Measurements from ENCODE around the gene LCMT1. TPM values are rescaled to one million over a fixed set of nuclear protein-coding genes. Genes with fewer than 3 reads are reported as not detected.

The LCMT1 gene
- total and polyA plus RNA-seq, 4 donors: 21.0 to 34.8 (median 31.0) TPM

GRCh38 chr16:25108054-25108453 lies 3.5 kb upstream of the LCMT1 start:
- no peak overlapping the region for H3K9ac ChIP-seq (ENCODE audit: insufficient read depth in 1 of 2, low read length in 2 of 2)
- peaks cover 0 to 30% (median 6%) of the 10 kb centered on the region in 5 donors for H3K4me1 ChIP-seq (ENCODE audit: control insufficient read depth in 5 of 5, insufficient read depth in 5 of 5, low read length in 5 of 5)
- no peaks in the 10 kb centered on the region for H3K9me3 ChIP-seq (ENCODE audit: control insufficient read depth in 4 of 4, insufficient read depth in 3 of 4, low read length in 3 of 4)
- DNase-seq (no peak), ATAC-seq (ENCODE audit: insufficient read depth, low FRiP score) (no peak)
- no peak overlapping the region for H3K27ac ChIP-seq (ENCODE audit: low read depth in 1 of 2, low read length in 1 of 2)
- H3K36me3 ChIP-seq (ENCODE audit: control insufficient read depth in 4 of 4, insufficient read depth in 4 of 4, low read length in 4 of 4): no peaks in the 10 kb centered on the region
- no peaks in the 10 kb centered on the region for H3K27me3 ChIP-seq (ENCODE audit: control insufficient read depth in 3 of 3, insufficient read depth in 3 of 3, low read length in 2 of 3)
- TF ChIP-seq, protein P1, sequence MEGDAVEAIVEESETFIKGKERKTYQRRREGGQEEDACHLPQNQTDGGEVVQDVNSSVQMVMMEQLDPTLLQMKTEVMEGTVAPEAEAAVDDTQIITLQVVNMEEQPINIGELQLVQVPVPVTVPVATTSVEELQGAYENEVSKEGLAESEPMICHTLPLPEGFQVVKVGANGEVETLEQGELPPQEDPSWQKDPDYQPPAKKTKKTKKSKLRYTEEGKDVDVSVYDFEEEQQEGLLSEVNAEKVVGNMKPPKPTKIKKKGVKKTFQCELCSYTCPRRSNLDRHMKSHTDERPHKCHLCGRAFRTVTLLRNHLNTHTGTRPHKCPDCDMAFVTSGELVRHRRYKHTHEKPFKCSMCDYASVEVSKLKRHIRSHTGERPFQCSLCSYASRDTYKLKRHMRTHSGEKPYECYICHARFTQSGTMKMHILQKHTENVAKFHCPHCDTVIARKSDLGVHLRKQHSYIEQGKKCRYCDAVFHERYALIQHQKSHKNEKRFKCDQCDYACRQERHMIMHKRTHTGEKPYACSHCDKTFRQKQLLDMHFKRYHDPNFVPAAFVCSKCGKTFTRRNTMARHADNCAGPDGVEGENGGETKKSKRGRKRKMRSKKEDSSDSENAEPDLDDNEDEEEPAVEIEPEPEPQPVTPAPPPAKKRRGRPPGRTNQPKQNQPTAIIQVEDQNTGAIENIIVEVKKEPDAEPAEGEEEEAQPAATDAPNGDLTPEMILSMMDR (IDR thresholded peaks at IDR 0.05; ENCODE audit: control extremely low read depth, extremely low read depth): no peak
- WGBS, 2 donors: 76 to 79% methylated on average over 3 of the region's 3 CpGs
- no peak overlapping the region for H3K4me3 ChIP-seq

DNA sequence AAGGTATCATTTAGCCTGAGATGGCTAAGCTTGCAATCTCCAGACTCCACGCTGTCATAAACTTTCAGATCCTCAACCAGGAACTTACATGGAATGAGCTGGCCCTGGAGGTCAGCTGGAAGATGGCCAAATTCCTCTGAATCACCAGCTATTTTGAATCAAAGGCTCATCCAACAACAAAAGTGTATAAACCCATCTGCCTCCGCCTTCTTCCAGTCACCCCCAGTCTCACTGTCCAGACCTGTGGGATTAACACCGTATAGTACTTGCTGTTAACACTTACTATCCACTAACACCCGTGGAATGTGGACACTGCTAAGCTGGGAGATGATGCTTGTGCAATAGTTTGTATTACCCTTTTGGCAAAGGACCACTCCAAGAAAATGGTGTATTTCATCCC lies 1.9 kb upstream of the LCMT1 start:
- TF ChIP-seq, protein P1 (IDR thresholded peaks at IDR 0.05; ENCODE audit: control extremely low read depth, extremely low read depth): no peak
- no peak for ATAC-seq (ENCODE audit: insufficient read depth, low FRiP score)
- H3K36me3 ChIP-seq (ENCODE audit: control insufficient read depth in 4 of 4, insufficient read depth in 4 of 4, low read length in 4 of 4): peaks cover 0 to 5% (median 1%) of the 10 kb centered on the region in 4 donors
- H3K4me1 ChIP-seq (ENCODE audit: control insufficient read depth in 5 of 5, insufficient read depth in 5 of 5, low read length in 5 of 5): peaks cover 0 to 33% (median 6%) of the 10 kb centered on the region in 5 donors
- no peaks in the 10 kb centered on the region for H3K9me3 ChIP-seq (ENCODE audit: control insufficient read depth in 4 of 4, insufficient read depth in 3 of 4, low read length in 3 of 4)
- peak overlapping the region in 1 of 2 donors; percentile 95 for H3K27ac ChIP-seq (ENCODE audit: low read depth in 1 of 2, low read length in 1 of 2)
- H3K9ac ChIP-seq (ENCODE audit: insufficient read depth in 1 of 2, low read length in 2 of 2): no peak overlapping the region
- 48 to 69% methylated on average over 4 of the region's 4 CpGs for WGBS, 2 donors
- no peak overlapping the region for H3K4me3 ChIP-seq
- peak; percentile 19 to 27 (median 23) for DNase-seq
- H3K27me3 ChIP-seq (ENCODE audit: control insufficient read depth in 3 of 3, insufficient read depth in 3 of 3, low read length in 2 of 3): no peaks in the 10 kb centered on the region

- peaks cover 0 to 33% (median 6%) of the 10 kb centered on the region in 5 donors for H3K4me1 ChIP-seq (ENCODE audit: control insufficient read depth in 5 of 5, insufficient read depth in 5 of 5, low read length in 5 of 5)
These were observed 1.1 kb upstream of the LCMT1 start for GRCh38 chr16:25110387-25110947.

More at GRCh38 chr16:25110387-25110947, 1.1 kb upstream of the LCMT1 start:
- Histone ChIP-seq H3K9me3 (ENCODE audit: control insufficient read depth in 4 of 4, insufficient read depth in 3 of 4, low read length in 3 of 4) (no peaks in the 10 kb centered on the region), H3K9ac (ENCODE audit: insufficient read depth in 1 of 2, low read length in 2 of 2) (no peak overlapping the region), H3K4me3 (no peak overlapping the region), H3K27ac (ENCODE audit: low read depth in 1 of 2, low read length in 1 of 2) (peak overlapping the region in 1 of 2 donors; percentile 95), H3K36me3 (ENCODE audit: control insufficient read depth in 4 of 4, insufficient read depth in 4 of 4, low read length in 4 of 4) (peaks cover 0 to 7% (median 3%) of the 10 kb centered on the region in 4 donors), H3K27me3 (ENCODE audit: control insufficient read depth in 3 of 3, insufficient read depth in 3 of 3, low read length in 2 of 3) (no peaks in the 10 kb centered on the region)
- peak in 1 of 3 donors; percentile 11 for DNase-seq
- WGBS, 2 donors: 23 to 38% methylated on average over 8 of the region's 8 CpGs
- ATAC-seq (ENCODE audit: insufficient read depth, low FRiP score): no peak
- TF ChIP-seq, protein P1 (IDR thresholded peaks at IDR 0.05; ENCODE audit: control extremely low read depth, extremely low read depth): no peak

Measured in lung (tissue), 12 donors.